GM12891 (cell line): ENCODE results near the gene MAP10.

Experiments
- POLR2A ChIP-seq: IDR thresholded peaks from 2 replicates; pipeline ENCODE4 v1.6.1; 2011; ENCODE audit warnings: low read depth, low read length, control low read depth
- POLR2AphosphoS5 ChIP-seq: IDR thresholded peaks from 2 replicates; pipeline ENCODE4 v1.6.1; 2011; ENCODE audit warnings: low read depth, low read length, control low read depth
- SPI1 ChIP-seq: IDR thresholded peaks from 2 replicates; pipeline ENCODE4 v1.6.1; 2011; ENCODE audit warnings: low read depth, low read length, control low read depth
- TAF1 ChIP-seq: IDR thresholded peaks from 2 replicates; pipeline ENCODE4 v1.6.1; 2011; ENCODE audit warnings: low read depth, low read length, control low read depth

GRCh38 chr1:232789651-232790050, 15.6 kb upstream of the MAP10 start:
- TF ChIP-seq POLR2A: no peak
- no peak for TF ChIP-seq POLR2AphosphoS5
- TF ChIP-seq SPI1: no peak
- TF ChIP-seq TAF1: no peak
